Fibroblast of villous mesenchyme (primary cell): ENCODE data around the gene MYH7. TPM values are rescaled to one million over a fixed set of nuclear protein-coding genes. Genes with fewer than 3 reads are reported as not detected.
"Not testable (repeated sequence)": the region's sequence is repeated elsewhere in the genome, so short reads cannot be mapped to it uniquely, and the experiment has no call there.

Source experiments
- DNase-seq: peaks from one replicate; pipeline ENCODE4 v3.0.0-alpha.2; 2010; ENCODE audit warnings: low read depth
- H3K4me3 ChIP-seq: 2 replicates; pipeline ENCODE4 v1.5.1; 2011; ENCODE audit warnings: low read depth, mild to moderate bottlenecking, low read length
- total RNA-seq: library from RNA; depleted of rRNA; stranded (reverse); fragments of >200 nt; gene quantifications from 2 replicates; pipeline ENCODE4 v1.2.3, GENCODE V29; 2012
- TF ChIP-seq, protein P1 (sequence below): IDR thresholded peaks from 2 replicates; pipeline ENCODE4 v1.5.1; 2012; ENCODE audit warnings: low read depth, mild to moderate bottlenecking, low read length; ENCODE audit not compliant: insufficient read depth

Gene MYH7
- total RNA-seq, 1 donor, result not detected

DNA sequence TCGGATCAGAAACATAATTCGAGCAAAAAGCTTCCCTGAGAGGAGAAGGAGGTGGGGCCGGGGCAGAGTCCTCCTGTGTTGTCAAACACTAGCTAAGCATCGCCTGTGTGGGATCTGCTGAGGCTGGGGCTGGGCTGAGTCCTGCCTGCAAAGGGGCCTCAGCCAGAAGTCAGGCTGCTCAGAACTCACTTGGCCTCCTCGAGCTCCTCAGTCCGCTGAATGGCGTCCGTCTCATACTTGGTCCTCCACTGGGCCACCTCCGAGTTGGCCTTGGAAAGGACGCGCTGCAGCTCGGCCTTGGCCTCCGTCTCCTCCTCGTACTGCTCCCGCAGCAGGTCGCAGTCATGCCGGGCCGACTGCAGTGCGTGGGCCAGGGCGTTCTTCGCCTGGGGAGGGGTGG, 17.4 kb downstream of the MYH7 start:
- TF ChIP-seq, protein P1, sequence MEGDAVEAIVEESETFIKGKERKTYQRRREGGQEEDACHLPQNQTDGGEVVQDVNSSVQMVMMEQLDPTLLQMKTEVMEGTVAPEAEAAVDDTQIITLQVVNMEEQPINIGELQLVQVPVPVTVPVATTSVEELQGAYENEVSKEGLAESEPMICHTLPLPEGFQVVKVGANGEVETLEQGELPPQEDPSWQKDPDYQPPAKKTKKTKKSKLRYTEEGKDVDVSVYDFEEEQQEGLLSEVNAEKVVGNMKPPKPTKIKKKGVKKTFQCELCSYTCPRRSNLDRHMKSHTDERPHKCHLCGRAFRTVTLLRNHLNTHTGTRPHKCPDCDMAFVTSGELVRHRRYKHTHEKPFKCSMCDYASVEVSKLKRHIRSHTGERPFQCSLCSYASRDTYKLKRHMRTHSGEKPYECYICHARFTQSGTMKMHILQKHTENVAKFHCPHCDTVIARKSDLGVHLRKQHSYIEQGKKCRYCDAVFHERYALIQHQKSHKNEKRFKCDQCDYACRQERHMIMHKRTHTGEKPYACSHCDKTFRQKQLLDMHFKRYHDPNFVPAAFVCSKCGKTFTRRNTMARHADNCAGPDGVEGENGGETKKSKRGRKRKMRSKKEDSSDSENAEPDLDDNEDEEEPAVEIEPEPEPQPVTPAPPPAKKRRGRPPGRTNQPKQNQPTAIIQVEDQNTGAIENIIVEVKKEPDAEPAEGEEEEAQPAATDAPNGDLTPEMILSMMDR, result no peak
- H3K4me3 ChIP-seq, result no peak overlapping the region
- no peak for DNase-seq

DNA sequence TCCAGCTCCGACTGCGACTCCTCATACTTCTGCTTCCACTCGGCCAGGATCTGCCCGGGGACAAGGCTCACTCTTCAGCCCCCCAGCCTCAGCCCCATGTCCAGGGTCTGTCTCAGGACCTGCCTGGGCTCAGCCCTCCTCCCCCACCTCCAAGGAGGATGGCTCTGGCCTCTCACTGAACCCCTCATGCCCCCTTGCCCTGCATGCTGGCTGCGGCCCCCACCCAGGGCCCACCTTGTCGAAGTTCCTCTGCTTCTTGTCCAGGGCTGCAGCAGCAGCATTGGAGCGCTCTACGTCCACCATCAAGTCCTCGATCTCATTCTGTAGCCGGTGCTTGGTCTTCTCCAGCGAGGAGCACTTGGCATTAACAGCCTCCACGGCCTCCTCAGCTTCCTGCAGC, 18.2 kb downstream of the MYH7 start:
- not testable (repeated sequence) for H3K4me3 ChIP-seq, DNase-seq

DNA sequence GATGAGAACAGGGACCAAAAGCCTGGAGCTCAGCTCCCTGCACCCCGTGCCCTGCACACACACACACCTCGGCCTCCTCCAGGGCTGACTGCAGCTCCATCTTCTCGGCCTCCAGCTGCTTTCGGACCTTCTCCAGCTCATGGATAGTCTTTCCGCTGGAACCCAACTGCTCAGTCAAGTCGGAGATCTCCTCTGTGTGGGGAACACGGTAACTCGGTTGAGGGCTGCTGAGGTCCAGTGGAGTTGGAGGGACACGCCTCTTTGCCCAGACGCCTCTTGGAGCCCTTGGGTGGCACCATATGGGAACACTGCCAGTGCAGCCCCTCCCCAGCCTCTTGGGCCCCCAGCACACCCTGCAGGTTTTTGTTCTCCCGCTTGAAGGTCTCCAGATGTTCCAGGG, 18.7 kb downstream of the MYH7 start:
- TF ChIP-seq, protein P1, result no peak
- DNase-seq, result no peak
- H3K4me3 ChIP-seq, result no peak overlapping the region

DNA sequence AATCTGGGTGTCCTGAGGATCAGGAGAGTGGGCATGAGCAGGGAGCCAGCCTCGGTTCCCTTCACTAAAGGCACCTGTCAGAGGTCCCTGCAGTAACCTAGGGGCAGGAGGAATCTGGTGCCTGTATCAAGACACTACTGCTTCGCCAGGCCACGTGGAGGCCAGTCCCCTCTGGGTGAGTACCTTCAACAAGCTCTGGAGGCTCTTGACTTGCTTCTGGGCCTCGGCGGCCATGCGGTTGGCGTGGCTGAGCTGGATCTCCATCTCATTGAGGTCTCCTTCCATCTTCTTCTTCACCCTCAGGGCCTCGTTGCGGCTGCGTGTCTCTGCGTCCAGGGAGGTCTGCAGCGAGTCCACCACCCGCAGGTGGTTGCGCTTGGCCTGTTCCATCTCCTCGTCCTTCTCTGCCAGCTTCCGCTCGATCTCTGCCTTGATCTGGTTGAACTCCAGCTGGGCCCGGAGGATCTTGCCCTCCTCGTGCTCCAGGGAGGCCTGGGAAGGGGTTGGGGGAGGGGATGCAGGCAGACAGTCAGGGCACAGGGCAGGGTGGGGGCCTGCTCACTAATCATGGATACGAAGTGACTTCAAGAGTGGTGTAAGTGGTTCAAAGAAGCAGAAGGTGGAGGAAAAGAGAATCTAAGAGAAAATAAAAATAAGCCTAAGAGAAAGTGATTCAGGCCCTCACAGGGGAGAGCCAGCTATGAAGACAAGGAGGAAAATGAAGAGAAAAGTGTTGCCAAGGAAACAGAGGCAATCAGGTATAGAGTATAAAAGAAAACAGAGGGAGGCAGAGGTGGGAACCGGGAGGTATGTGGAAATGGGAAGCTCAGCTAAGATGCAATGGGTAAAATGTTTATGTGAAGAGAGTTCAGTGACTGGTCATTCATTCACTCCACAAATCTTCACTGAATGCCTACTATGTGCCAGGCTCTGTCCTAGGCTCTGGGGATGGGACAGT, 19.4 kb downstream of the MYH7 start:
- no peak overlapping the region for H3K4me3 ChIP-seq
- DNase-seq, result no peak
- TF ChIP-seq, protein P1, result no peak

DNA sequence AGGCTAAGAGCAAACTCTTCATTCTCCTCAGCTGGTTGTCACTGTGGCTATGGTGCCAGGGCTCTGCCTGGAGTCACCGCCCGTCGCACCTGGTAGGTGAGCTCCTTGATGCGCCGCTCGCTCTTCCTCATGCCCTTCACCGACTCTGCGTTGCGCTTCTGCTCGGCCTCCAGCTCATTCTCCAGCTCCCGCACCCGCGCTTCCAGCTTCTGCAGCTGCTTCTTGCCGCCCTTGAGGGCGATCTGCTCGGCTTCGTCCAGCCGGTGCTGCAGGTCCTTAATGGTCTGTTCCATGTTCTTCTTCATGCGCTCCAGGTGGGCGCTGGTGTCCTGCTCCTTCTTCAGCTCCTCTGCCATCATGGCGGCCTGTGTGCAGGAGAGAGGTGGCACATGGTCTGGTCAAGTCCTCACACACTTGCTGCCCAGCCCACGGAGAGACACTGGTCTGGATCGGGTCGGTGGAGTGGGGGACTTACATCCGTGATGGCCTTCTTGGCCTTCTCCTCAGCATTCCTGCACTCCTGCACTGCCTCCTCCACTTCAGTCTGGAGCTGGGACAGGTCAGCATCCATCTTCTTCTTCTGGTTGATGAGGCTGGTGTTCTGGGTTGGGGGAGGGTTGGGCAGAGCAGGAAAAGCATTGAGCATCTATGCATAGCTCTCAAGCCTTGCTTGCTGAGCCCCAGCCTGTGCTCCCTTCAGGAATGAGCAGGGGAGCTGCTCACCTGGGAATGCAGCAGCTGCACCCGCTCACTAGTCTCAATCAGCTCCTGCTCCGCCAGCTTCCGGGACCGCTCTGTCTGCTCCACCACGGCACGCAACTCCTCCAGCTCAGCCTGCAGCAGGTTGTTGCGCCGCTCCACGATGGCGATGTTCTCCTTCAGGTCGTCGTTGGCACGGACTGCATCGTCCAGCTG, 20.3 kb downstream of the MYH7 start:
- DNase-seq, result no peak
- TF ChIP-seq, protein P1, result no peak
- H3K4me3 ChIP-seq, result no peak overlapping the region

DNA sequence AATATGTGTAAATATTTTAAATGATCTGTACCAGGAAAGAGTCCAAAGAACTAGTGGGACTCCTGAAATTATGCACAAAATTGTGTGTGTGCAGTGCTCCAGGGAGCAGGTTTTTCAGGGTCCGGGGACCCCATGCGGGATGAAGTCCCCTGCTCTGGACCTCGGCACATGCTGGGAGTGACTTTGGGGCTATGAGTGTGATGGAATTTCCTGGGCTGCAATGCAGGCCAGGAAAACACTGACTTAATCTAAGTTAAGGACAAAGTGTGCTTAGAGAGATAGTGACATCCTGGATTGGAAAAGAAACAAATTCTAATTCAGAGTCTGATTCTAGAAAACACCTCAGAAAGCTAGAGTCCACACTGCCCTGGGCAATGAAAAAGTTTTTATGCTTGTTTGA, 21.2 kb downstream of the MYH7 start:
- no peak for DNase-seq
- TF ChIP-seq, protein P1, result no peak
- H3K4me3 ChIP-seq, result no peak overlapping the region

DNA sequence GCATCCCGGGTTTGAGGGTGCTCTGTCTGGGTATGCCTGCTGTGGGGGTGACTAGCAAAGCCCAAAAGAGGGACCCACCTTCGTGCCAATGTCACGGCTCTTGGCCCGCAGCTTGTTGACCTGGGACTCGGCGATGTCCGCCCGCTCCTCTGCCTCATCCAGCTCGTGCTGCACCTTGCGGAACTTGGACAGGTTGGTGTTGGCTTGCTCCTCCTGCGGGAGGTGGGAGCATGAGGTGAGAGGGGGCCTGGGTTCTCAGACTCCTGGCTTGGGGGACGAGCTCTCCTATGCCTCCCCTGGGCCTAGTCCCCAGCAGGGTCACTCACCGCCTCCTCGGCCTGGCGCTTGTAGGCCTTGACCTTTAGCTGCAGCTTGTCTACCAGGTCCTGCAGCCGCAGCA, 21.8 kb downstream of the MYH7 start:
- TF ChIP-seq, protein P1, result no peak
- DNase-seq, result no peak
- H3K4me3 ChIP-seq, result no peak overlapping the region
